HG03432 (cell line): ENCODE measurements around the gene UCK1.
"Not testable (repeated sequence)": the region's sequence is repeated elsewhere in the genome, so short reads cannot be mapped to it uniquely, and the experiment has no call there.

Experiments used
- ATAC-seq: cut with Tn5 transposase; IDR thresholded peaks from one replicate; pipeline ENCODE4 v1.9.1; 2021; ENCODE audit warnings: mild to moderate bottlenecking, moderate library complexity; ENCODE audit not compliant: unreplicated experiment

UCK1 gene

GRCh38 chr9:131524665-131525315 is 6.3 kb downstream of the UCK1 start:
- no peak for ATAC-seq

DNA sequence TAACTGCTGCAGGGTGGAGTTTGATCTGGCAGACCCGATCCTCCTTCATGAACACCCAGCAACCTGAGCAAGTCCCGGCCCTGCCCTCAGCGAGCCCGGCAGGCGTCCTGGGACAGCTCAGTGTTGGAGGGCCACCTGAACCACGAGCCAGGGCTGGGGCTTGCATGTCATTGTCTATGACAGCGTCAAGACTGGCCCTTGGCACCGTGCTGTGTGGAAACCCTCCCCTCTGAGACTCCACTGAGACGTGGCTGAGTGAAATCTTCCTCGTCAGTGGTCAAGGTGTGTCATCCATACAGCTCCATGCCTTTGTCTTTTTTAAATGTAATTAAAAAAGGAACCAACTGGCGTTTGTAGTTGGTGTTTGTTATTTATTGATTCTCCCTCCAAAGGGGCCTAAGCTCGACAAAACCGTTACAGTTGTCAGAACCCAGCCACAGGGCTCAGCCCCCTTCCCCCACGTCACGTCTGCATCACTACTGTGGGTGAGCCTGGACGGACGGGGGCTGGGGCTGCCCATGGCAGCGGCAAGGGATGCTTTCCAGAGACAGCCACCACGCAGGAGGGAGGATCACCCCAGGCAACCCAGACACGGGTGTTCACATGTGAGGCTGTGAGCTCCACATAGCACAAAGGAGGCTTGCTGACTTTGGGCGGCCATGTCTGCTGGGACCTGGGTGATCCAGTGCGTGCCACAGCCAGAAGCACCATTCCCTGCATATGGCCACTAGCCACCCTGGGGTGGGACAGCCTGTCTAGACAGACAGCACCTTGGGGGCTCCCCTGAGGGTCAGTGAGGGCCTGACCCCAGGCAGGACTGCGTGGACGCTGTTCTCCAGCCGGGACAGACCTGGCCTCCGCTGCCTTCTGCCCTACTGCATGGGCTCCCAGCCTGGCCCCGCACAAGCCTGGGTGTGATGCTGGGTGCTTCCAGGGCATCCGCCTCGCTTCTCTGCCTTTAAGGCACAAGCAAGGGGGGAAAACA is 7.3 kb downstream of the UCK1 start:
- ATAC-seq: no peak

- no peak for ATAC-seq
These were observed 8.0 kb downstream of the UCK1 start for GRCh38 chr9:131523086-131523388.

- no peak for ATAC-seq
These were observed 8.6 kb downstream of the UCK1 start for GRCh38 chr9:131522257-131523085.

- no peak for ATAC-seq
These were observed 9.2 kb downstream of the UCK1 start for GRCh38 chr9:131521822-131522221.

- ATAC-seq: no peak
These were observed 9.9 kb downstream of the UCK1 start for GRCh38 chr9:131521203-131521602.

DNA sequence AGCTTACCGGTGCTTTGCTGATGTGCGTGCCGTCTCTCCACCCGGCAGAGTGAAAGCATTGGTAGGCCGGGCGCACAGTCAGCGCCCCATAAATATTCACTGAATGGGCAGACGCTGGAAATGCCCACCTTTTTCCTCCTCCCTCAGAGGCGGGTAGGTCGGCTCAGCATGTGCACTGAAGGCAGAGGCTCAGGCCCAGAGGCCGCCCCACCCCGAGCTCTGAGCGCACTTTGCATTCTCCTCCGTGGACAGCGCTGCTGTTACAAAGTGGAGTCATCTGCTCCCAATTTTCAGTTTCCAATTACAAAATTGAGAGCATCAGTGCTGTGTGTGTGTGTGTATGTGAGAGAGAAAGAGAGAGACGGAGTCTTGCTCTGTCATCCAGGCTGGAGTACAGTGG is 10.6 kb downstream of the UCK1 start:
- no peak for ATAC-seq

GRCh38 chr9:131518553-131518952 is 12.5 kb downstream of the UCK1 start:
- no peak for ATAC-seq

DNA sequence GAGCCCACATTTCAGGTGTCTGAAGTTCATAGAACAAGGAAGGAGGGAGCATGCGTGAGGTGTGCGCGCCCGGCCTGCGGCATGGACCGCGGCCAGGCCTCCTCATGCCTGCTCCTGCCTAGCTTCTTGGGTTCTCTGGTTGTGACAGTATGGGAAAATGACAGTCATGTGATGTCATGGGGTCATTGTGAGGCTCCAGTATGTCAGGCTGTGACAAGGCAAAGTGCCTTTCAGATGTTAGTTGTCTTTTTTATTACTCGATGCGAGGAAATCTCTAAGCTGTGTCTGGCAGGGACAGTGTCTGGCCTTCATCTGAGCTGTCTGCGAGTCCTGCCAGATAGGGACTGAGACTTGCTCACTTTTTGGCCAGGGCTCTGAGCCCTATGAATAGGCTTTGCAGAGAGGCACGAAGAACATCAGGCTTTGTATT is 13.3 kb downstream of the UCK1 start:
- ATAC-seq: no peak

- ATAC-seq: no peak
These were observed 14.1 kb downstream of the UCK1 start for GRCh38 chr9:131516930-131517329.

DNA sequence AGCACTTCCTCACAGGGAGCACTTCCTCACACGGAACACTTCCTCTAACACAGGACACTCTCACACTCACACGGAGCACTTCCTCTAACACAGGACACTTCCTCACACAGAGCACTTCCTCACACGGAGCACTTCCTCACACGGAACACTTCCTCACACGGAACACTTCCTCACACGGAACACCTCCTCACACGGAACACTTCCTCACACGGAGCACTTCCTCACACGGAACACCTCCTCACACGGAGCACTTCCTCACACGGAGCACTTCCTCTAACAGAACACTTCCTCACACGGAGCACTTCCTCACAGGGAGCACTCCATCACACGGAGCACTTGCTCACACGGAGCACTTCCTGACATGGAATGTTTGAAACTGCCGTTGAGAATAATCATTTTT is 15.0 kb downstream of the UCK1 start:
- ATAC-seq: no peak

DNA sequence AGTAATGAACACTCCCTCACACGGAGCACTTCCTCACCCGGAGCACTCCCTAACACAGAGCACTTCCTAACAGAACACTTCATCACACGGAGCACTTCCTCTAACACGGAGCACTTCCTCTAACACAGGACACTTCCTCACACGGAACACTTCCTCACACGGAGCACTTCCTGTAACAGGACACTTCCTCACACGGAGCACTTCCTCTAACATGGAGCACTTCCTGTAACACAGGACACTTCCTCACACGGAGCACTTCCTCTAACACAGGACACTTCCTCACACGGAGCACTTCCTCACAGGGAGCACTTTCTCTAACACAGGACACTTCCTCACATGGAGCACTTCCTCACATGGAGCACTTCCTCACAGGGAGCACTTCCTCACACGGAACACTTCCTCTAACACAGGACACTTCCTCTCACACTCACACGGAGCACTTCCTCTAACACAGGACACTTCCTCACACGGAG is 15.5 kb downstream of the UCK1 start:
- ATAC-seq: not testable (repeated sequence)

DNA sequence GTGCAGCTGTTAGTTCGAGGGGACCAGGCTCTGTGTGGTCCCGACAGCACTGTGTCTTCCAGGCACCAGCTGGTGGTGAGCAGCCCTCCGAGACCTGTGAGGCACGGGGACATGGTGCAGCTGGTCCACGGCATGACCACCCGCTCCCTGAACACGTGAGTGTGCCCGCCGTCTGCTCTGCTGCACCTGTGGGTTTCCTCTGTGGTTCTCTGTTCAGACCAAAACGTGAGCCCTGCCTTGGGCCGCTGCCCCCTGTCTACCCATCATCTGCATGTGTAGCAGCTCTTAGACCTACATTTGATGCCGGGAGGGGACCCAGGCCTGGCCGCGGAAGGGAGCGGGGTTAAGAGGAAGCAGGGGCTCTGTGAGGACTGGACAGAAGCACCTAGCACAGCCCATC is 17.9 kb downstream of the UCK1 start:
- no peak for ATAC-seq

GRCh38 chr9:131511880-131512279 is 19.2 kb downstream of the UCK1 start:
- ATAC-seq: no peak

- no peak for ATAC-seq
These were observed 19.6 kb downstream of the UCK1 start for GRCh38 chr9:131511416-131511815.

DNA sequence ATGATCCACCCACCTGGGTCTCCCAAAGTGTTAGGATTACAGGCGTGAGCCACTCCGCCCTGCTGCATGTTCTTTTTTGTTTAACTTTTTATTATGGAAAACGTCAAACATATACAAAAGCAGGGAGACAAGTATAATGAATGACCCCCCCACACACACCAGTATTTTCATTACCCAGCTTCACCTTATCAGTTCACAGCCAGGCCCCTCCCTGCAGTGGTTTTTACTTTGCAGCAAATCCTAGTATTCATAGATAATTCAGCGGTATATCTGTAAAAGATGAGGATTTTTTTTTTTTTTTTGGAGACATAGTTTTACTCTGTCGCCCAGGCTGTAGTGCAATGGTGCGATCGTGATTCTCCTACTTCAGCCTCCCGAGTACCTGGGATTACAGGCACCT is 26.1 kb downstream of the UCK1 start:
- no peak for ATAC-seq

- ATAC-seq: no peak
These were observed 27.2 kb downstream of the UCK1 start for GRCh38 chr9:131503626-131504465.

- ATAC-seq: peak; percentile 89
These were observed 28.1 kb downstream of the UCK1 start, which contains the start of gene POMT1 for GRCh38 chr9:131502781-131503625. Gene POMT1 (plus strand): TSS chr9:131502918. CDS start chr9:131504219, 1,301 bp downstream.

GRCh38 chr9:131500939-131501541 is 30.0 kb downstream of the UCK1 start:
- ATAC-seq: no peak
